GM21528 (cell line): ENCODE data around the gene NRROS.

Experiments
- ATAC-seq: cut with Tn5 transposase; IDR thresholded peaks from one replicate; pipeline ENCODE4 v1.9.1; 2021; ENCODE audit warnings: mild to moderate bottlenecking, moderate library complexity; ENCODE audit not compliant: unreplicated experiment, low FRiP score

Gene NRROS

DNA sequence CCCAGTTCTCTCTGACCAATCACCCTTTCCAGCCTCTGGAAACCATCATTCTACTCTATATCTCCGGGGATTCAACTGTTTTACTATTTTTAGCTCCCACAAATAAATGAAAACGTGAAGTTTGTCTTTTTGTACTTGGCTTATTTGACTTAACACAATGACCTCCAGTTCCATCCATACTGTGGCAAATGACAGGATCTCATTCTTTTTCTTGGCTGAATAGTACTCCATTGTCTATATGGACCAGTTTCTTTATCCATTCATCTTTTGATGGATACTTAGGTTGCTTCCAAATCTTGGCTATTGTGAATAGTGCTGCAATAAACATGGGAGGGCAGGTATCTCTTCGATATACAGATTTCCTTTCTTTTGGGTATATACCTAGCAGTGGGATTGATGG, 34.1 kb downstream of the NRROS start:
- no peak for ATAC-seq

DNA sequence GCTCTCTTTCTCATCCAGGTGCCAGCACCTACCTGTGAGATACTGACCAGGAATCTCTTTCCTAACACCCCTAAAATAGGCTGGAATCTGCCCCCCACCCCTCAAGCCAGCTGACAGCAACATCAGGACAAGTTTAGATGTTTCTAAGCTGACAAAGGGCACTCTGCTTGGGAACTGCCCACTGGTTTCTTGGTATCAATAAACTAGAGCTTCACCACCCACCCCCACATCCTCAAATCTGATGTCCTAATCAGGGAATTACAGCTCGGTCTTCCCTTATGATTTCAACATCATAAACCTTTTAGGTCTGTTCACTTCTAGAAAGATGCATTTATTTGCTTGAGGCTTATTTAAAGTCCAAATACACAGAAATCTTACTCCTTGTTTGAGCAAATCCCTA, 37.9 kb downstream of the NRROS start:
- no peak for ATAC-seq

DNA sequence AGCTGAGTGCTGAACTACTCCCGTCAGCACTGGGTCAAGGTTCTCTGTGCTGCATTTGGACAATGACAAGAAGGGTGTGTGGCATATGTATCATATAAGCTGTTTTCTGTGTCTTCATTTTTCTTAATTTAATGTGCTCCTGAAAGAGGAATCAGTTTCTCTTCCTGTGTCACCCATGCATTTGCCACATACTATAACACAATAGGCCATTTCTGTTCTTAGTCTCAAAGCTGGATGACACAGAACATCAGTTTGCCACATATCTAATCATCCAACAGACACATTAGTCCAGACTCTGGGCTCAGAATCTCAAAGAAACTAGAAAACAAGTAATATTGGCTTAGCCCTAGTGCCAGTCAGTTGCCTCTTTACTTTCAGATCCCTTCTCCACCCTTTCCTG, 38.4 kb downstream of the NRROS start:
- no peak for ATAC-seq

DNA sequence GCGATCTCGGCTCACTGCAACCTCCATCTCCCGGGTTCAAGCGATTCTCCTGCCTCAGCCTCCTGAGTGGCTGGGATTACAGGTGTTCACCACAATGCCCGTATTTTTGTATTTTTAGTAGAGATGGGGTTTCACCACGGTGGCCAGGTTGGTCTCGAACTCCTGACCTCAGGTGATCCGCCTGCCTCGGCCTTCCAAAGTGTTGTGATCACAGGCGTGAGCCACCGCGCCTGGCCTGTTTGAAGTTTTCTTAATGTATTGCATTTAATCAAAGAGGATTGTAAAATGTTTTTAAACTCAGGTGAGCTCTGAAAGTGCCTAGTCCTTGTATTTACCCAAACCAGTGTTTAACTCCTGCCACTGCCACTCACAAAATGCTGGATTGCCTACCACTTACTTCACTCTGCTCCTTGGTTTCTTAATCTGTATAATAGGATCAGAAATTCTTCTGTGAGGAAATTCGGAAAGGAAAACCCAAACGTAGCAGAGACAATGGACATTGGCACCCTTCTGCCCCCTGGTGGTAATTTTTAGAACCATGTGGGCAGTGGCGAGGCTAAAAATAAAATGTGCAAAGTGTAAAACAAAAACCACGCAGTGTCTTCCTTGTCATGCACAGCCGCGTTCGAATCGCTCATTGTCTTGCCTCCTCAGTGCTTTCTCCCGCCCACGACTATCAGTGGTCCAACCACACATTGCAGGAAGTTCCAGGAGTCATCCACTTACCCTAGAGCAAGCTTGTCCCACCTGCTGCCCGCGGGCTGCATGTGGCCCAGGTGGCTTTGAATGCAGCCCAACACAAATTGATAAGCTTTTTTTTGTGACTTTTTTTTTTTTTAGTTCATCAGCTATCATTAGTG, 45.3 kb downstream of the NRROS start:
- ATAC-seq, result peak; percentile 86

DNA sequence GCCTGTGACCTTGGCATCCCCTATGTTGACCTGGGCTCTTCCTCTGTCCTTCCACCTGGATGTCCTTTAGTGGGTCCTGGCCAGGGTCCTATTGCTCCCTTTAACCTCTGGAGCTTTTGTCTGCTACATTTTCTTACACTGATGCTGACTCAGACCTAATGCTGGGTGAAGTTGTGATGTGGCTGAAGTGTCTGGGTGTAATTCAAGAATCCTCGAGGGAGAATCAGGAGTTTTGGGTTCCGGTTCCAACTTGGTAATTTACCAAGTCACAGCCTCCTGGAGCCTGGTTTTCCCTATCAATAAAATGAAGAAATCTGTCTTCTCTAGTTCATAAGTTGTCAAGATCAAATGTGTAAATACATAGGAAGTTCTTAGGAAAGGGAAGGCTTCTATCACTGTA, 46.9 kb downstream of the NRROS start:
- no peak for ATAC-seq

DNA sequence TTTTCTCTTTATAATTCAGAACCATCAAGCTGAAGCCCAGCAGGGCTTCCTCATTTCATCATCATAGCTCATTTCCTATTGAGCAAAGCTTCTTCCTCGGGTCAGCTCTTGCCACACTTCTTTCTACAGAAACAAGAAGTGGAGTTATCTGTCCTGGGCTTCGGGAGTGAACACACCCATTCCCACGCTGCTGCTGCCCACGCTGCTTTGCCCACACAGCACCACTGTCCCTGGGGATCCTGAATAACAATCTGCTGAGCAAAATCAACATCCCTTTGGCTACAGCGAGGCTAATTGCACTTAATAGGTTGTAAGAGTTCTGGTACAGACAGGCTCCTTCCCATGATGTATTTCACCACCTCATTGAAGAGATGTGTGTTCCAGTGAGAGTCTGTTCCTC, 48.9 kb downstream of the NRROS start:
- ATAC-seq, result no peak

DNA sequence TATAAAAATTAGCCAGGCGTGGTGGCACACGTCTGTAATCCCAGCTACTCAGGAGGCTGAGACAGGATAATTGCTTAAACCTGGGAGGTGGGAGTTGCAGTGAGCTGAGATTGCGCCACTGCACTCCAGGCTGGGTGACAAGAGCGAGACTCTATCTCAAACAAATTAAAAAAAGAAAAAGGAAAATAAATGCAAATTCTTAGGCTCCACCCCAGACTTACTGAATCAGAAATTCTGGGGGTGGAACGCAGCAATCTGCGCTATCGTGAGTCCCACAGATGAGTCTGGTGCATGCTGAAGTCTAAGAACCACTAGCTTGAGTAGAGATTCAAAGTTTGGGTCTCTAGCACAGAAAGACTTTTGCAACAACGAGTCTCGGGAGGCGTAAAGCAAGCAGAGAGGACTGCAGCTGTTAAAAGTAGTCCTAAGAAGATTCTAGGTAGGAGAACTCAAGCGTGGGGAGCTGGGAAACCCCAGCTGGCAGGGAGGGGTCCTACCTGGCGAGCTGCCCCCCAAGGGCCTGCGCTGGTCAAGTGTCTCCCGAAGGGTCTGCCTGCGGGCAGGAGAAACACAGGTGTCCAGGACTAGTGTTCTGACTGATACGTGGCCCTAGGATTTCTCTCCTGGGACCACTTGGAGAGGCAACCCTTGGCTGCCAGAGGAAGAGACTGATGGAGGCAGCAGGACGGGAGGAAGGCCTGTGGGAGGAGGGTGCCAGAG, 50.6 kb downstream of the NRROS start:
- ATAC-seq, result no peak

DNA sequence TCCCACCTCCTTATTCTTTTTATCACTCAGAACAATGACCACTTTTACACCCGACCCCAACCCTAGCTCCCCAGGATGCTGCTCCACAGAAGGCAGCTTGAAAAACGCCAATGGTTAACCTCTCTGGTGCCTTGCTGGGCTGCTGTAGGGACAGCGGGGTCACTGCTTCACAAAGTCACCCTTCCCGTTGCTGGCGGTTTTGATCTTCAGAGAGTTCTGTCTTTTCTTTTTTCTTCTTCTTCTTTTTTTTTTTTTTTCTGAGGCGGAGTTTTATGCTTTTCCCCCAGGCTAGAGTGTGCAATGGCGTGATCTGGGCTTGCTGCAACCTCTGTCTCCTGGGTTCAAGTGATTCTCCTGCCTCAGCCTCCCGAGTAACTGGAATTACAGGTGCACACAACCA, 51.9 kb downstream of the NRROS start:
- ATAC-seq, result no peak

DNA sequence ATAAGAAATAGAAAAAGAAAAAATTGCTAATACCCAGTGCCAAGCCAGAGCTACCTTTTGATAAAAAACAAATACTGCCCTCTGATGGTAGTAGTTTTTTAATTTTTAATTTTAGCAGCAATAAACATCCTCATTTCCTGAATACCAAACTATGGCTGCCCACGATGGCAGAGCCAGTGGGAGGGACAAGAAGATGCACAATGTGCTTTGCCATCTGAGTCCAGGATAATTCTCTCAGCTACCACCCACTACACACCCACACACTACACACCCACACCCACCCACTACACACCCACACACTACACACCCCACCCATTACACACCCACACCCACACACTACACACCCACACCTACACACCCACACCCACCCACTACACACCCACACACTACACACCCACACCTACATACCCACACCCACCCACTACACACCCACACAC, 54.7 kb downstream of the NRROS start:
- ATAC-seq, result no peak

DNA sequence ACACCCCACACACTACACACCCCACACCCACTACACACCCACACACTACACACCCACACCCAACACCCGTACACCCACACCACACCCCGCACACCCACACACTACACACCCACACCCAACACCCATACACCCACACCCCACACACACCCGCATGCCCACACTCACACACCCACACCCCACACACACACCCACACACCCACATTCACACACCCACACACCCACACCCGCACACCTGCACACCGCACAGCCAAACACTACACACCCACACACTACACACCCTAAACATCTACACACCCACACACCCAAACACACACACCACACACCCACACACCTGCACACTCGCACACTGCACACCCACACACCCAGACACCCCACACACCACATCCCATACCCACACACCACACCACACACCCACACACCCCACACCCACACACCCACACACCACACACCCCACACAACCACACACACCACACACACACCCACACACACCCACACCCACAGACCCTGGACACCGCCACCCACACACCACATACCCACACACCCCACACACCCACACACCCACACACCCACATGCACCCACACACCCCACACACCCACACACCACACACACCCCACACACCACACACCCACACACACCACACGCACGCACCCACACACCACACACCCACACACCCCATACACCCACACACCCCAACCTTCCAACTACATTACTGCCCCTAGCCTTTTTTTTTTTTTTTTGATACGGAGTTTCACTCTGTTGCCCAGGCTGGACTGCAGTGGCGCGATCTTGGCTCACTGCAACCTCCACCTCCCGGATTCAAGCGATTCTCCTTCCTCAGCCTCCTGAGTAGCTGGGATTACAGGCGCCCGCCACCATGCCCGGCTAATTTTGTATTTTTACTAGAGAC, 55.7 kb downstream of the NRROS start:
- ATAC-seq, result no peak

DNA sequence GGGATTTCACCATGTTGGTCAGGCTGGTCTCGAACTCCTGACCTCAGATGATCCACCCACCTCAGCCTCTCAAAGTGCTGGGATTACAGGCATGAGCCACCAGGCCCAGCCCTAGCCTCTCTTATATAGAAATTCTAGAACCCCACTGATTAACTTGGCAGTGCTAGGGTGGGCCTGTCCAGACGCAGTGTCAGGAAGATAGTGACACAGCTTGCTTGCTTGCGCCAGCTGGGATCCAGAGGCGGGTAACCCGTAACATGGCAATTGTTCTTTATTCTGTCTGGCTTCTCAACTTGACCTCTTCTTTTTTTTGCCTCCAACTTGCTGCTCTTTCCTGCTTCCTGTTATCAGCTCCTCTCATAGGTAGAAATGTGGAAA, 56.3 kb downstream of the NRROS start:
- no peak for ATAC-seq

DNA sequence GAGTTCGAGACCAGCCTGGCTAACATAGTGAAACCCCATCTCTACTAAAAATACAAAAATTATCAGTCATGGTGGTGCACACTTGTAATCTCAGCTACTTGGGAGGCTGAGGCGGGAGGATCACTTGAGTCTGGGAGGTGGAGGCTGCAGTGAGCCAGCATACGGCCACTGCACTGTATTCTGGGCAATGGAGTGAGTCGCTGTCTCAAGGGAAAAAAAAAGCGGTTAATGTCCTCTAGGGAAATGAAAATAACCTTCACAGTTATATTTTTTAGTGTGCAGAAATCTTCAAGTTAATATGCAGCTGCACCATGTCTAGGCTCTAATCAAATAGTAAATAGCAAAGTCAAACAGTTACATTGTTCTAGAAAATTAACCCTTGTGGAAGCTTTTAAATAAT, 57.8 kb downstream of the NRROS start:
- ATAC-seq, result no peak

DNA sequence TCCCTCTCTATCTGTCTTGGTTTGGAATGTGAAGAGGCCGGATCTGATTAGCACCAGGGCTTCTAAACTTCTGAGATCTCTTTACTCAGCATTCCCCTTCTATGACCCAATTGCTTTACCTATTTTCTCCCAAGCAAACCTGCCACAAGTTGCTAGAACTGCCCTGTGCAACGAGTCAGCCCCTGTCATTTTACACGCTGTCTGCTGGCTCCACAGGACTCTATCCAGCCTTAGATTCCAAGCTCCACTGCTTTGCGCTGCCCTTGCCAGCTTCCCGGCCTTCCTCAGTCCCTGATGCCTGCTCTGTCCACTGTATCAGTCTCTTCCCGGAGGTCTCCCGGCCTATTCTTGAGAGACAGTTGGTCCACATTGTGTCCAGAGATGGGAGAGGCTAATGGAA, 60.3 kb downstream of the NRROS start:
- ATAC-seq, result no peak

DNA sequence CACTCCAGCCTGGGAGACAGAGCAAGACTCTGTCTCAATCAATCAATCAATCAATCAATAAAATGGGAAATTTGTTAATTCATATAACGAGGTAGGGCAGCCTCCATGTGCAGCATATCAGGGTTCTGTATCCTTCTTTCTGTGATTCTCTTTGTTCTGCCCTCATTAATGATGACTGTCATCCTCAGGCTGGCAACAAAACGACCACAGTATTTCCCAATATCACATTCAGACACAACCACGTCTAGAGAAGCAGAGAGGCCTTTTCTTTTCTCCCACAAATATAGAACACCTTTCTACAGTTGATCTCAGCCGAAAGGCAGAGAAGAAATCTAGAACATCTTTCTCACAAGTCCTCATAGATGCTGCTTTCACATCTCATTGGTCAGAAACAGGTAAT, 61.3 kb downstream of the NRROS start:
- no peak for ATAC-seq

DNA sequence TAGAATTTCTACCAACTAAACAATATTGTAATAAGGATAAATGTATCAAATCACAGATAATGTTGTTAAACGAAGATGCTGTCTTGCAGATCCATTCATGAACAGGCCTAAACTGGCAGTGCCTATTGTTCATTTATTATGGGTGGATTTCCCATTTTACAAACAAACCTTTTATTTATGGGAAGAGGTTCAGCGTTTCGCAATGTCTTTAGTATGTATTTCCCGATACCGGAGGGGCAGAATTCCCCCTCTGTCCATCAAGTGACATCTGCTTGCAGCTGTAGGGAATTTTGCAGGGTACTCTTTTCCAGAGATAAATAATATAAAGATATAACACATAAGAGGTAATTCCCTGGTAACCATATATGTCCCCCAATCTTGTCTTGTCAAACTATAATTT, 66.8 kb downstream of the NRROS start:
- ATAC-seq, result no peak

DNA sequence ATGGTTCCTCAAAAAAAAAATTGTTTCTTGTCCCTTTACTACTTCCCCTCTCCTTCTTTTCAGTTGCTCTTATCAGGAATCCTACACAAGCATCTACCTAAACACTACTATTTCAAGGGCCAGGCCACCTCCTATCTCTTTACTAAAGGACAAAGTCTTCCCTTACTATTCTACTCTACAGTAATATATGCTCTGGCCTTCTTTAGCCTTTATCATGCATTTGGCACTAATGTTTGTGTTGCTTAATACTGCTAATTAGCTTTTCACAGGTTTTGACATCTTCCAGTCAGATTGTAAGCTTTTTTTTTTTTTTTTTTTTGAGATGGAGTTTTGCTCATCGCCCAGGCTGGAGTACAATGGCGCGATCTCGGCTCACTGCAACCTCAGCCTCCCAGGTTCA, 67.2 kb downstream of the NRROS start:
- no peak for ATAC-seq

DNA sequence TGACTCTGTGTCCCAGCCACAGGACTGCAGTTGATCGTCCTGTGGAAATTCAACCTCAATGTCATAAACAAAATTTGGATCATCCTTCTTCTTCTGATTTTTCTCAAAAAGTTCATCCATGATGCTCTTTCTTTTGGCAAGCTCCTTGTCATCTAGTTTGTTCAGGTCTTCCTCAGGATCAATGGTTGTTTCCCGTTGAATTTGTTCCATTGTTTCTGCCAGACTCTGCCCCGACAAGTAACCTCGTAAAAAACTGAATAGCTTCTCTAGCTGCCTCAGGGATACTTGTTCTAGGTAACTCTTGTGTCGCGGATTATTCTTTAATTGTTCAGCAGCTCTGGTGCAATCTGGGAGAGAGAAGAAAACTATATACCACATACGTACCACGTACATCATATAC, 68.1 kb downstream of the NRROS start:
- no peak for ATAC-seq

DNA sequence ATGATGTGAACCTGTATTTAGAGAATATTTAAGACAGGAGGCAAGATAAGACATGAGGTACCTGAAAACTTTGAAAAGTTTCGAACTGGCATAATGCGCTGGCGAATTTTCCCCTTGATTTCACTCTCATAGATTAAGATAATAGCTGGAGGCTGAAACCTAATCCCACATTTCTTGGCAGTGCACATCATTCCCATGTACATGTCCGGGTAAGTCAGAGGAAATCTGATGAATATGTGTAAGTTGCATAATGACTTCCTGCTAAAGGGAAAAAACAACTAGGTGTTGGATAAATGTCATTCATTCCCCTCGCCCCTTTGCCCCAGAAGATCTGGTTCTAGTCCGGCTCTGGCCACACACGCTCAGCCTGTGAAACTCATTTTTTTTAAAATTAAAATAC, 69.0 kb downstream of the NRROS start:
- ATAC-seq, result no peak
